K562 (cell line): ENCODE data around the gene RBMS3. TPM values are rescaled to one million over a fixed set of nuclear protein-coding genes. Genes with fewer than 3 reads are reported as not detected.

Experiments
- COPS2 ChIP-seq: fragments of 450-650 bp; conservative IDR thresholded peaks from 2 replicates; pipeline ENCODE4 v1.6.1; 2016; ENCODE audit warnings: mild to moderate bottlenecking, moderate library complexity
- DPF2 ChIP-seq: fragments of 450-650 bp; IDR thresholded peaks from 2 replicates; pipeline ENCODE4 v1.6.1; 2016
- HDAC3 ChIP-seq: fragments of 450-650 bp; IDR thresholded peaks from 2 replicates; pipeline ENCODE4 v1.6.1; 2018; ENCODE audit warnings: borderline replicate concordance, mild to moderate bottlenecking, moderate library complexity; ENCODE audit not compliant: partially characterized antibody
- MECOM ChIP-seq: fragments of 250-450 bp; sonication (Bioruptor Pico); IDR thresholded peaks from 2 replicates; pipeline ENCODE4 v1.8.0; 2022; ENCODE audit warnings: inconsistent platforms
- RAD51 ChIP-seq: fragments of 450-650 bp; IDR thresholded peaks from 2 replicates; pipeline ENCODE4 v1.7.1; 2016; ENCODE audit warnings: low read depth, mild to moderate bottlenecking, borderline replicate concordance
- STAT5B ChIP-seq: fragments of 250-450 bp; sonication (Bioruptor Pico); IDR thresholded peaks from 2 replicates; pipeline ENCODE4 v1.8.0; 2021; ENCODE audit warnings: mild to moderate bottlenecking, inconsistent platforms
- ZC3H4 ChIP-seq: sonication (generic); formaldehyde crosslinking; IDR thresholded peaks from 2 replicates; pipeline ENCODE4 v1.9.0; 2021; ENCODE audit warnings: missing genetic modification reagents, borderline replicate concordance
- ZNF263 ChIP-seq: sonication (generic); formaldehyde crosslinking; IDR thresholded peaks from 2 replicates; pipeline ENCODE4 v1.8.0; 2022; ENCODE audit warnings: mild to moderate bottlenecking, missing genetic modification reagents, borderline replicate concordance
- ZNF274 ChIP-seq: IDR thresholded peaks from 2 replicates; pipeline ENCODE4 v1.6.1; 2011; ENCODE audit warnings: low read depth, mild to moderate bottlenecking, low read length, moderate library complexity, borderline replicate concordance
- ZNF282 ChIP-seq: sonication (generic); formaldehyde crosslinking; IDR thresholded peaks from 2 replicates; pipeline ENCODE4 v1.8.1; 2023; ENCODE audit warnings: missing genetic modification reagents
- polyA plus RNA-seq, 8 experiments: library from polyadenylated mRNA; depleted of rRNA in 4 of 8; stranded (reverse) in 5 of 8; unstranded in 3 of 8; fragments of >200 nt; fragmentation: Nextera tagmentation in 2 of 8; fragmentation: Illumina TruSeq in 1 of 8; extraction: Ambion mirVana in 2 of 8; extraction: Trizol in 1 of 8; gene quantifications; 2 replicates each; pipeline versions ENCODE4 v1.2.1 to v1.2.3, GENCODE V29; 2011 to 2014; ENCODE audit warnings: inconsistent platforms in 1 of 8, missing spikeins in 1 of 8
- total RNA-seq, 7 experiments: library from RNA; depleted of rRNA in 6 of 7; stranded (reverse); fragments of >200 nt in 6 of 7; fragmentation: Illumina TruSeq in 2 of 7; extraction: Trizol in 2 of 7; gene quantifications; 2 replicates each; pipeline versions ENCODE4 v1.2.1 to v1.2.3, GENCODE V29; 2011 to 2021; ENCODE audit warnings: low replicate concordance in 1 of 7
- TF ChIP-seq, protein P1 (sequence below): fragments of 200-800 bp; sonication (Bioruptor generic); IDR thresholded peaks from 2 replicates; pipeline ENCODE4 v1.6.1; 2017; ENCODE audit warnings: missing genetic modification characterization, missing compliant biosample characterization
- TF ChIP-seq, protein P2 (sequence below), 3 experiments: IDR thresholded peaks in 2 of 3; conservative IDR thresholded peaks in 1 of 3; 2 replicates each; pipeline ENCODE4 v1.5.1; 2011 to 2012; ENCODE audit warnings: low read length in 3 of 3, mild to moderate bottlenecking in 3 of 3, control low read depth in 2 of 3, improper control_type of control experiment in 1 of 3, inconsistent platforms in 1 of 3, low read depth in 1 of 3, mixed read lengths in 1 of 3, moderate library complexity in 1 of 3; ENCODE audit not compliant: insufficient read depth in 2 of 3

RBMS3 gene
- total and polyA plus RNA-seq, 9 of the 15 experiments (the other 6 are each of a cell fraction or from before 2014, with no cell fraction given): 0.20 TPM; not detected in 8

DNA sequence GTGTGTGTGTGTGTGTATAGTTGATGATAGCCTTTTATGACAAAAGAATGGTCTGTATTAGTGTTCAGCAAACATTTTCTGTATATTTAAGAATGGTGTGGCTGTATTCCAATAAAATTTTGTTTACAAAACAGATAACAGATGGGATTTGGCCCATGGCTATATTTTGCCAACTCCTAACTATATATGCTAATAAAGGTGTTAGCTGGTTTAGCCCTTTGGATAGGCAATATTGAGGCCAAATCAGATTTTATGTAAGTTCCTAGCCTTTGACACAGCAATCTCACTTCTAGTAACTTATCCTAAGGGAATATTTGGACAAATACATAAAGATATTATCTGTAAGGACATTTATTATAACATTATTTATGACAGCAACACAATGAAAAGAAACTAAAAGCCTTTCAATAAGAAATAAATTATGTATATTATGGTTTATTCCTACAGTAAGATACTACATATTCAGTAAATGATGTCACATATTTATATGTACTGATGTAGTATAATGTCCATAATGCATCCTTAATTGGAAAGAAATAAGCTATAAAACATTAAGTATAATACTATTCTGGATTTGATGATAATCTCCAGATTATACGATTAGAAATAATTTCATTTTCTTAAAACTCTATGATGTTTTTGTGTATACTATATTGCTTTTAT, 264.0 kb downstream of the RBMS3 start (continued):
- TF ChIP-seq, protein P1, sequence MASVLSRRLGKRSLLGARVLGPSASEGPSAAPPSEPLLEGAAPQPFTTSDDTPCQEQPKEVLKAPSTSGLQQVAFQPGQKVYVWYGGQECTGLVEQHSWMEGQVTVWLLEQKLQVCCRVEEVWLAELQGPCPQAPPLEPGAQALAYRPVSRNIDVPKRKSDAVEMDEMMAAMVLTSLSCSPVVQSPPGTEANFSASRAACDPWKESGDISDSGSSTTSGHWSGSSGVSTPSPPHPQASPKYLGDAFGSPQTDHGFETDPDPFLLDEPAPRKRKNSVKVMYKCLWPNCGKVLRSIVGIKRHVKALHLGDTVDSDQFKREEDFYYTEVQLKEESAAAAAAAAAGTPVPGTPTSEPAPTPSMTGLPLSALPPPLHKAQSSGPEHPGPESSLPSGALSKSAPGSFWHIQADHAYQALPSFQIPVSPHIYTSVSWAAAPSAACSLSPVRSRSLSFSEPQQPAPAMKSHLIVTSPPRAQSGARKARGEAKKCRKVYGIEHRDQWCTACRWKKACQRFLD: no peak
- TF ChIP-seq MECOM (CRISPR knock-in tag) (no peak), ZNF282 (CRISPR knock-in tag) (no peak), ZNF263 (CRISPR knock-in tag) (no peak), STAT5B (CRISPR knock-in tag) (no peak), ZC3H4 (no peak), RAD51 (no peak), HDAC3 (no peak), DPF2 (no peak), ZNF274 (no peak), COPS2 (no peak)
- TF ChIP-seq, protein P2, sequence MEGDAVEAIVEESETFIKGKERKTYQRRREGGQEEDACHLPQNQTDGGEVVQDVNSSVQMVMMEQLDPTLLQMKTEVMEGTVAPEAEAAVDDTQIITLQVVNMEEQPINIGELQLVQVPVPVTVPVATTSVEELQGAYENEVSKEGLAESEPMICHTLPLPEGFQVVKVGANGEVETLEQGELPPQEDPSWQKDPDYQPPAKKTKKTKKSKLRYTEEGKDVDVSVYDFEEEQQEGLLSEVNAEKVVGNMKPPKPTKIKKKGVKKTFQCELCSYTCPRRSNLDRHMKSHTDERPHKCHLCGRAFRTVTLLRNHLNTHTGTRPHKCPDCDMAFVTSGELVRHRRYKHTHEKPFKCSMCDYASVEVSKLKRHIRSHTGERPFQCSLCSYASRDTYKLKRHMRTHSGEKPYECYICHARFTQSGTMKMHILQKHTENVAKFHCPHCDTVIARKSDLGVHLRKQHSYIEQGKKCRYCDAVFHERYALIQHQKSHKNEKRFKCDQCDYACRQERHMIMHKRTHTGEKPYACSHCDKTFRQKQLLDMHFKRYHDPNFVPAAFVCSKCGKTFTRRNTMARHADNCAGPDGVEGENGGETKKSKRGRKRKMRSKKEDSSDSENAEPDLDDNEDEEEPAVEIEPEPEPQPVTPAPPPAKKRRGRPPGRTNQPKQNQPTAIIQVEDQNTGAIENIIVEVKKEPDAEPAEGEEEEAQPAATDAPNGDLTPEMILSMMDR (IDR thresholded peaks at IDR 0.05 in 2 of 3, conservative IDR thresholded peaks at IDR 0.05 in 1 of 3; ENCODE audit: insufficient read depth in 2 of 3, low read depth in 1 of 3, low read length in 3 of 3): no peak
- TF ChIP-seq, all 486 proteins: peak for 0
